ENCODE data around the gene NLK.

GRCh38 chr17:28120766-28121165 is 78.3 kb downstream of the NLK start:
- TF ChIP-seq CTCF (IDR thresholded peaks at IDR 0.05) (no peak), SIN3A (IDR thresholded peaks at IDR 0.05; ENCODE audit: borderline replicate concordance, insufficient read depth, low read depth, low read length) (no peak)
